ENCODE results near the gene PEX11B. TPM values are rescaled to one million over a fixed set of nuclear protein-coding genes. Genes with fewer than 3 reads are reported as not detected.

PEX11B gene
- total and polyA plus RNA-seq, 2 of the 8 experiments (the other 6 are each of a cell fraction or from before 2014, with no cell fraction given) = 9.1 to 15.1 TPM

DNA sequence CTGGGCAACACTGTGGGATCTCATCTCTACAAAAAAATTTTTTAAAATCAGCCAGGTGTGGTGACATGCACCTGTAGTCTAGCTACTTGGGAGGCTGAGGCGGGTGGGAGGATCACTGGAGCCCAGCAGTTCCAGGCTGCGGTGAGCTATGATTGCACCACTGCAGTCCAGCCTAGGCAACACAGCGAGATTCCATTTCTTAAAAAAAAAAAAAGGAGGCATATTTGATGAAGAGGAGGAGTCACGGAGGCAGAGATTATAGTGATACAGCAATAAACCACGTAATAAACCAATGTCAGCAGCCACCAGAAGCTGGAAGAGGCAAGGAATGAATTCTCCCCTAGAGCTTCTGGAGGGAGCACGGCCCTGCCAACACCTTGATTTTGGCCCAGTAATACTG, 35.3 kb upstream of the PEX11B start (continued):
- no peak for TF ChIP-seq RBBP5 (IDR thresholded peaks at IDR 0.05; ENCODE audit: borderline replicate concordance, low read depth, low read length)
- TF ChIP-seq BRCA1 (IDR thresholded peaks at IDR 0.05; ENCODE audit: low read depth, low read length) = no peak
- TF ChIP-seq PHF8 (conservative IDR thresholded peaks at IDR 0.05; ENCODE audit: low read depth, low read length) = no peak
- no peak for TF ChIP-seq KDM5A (IDR thresholded peaks at IDR 0.05; ENCODE audit: low read length)
